Liver (tissue), 9 donors: ENCODE results near the gene CCDC12. TPM values are rescaled to one million over a fixed set of nuclear protein-coding genes. Genes with fewer than 3 reads are reported as not detected.
A peak's percentile ranks its signal among the peaks of the same experiment; 100 is the strongest.

Experiments
- DNase-seq: peaks from one replicate; pipeline ENCODE4 v3.0.0-alpha.2; 2017; ENCODE audit warnings: low spot score
- H3K27ac ChIP-seq, 2 donors: one replicate each; pipeline ENCODE4 v1.7.0; 2013; ENCODE audit warnings: inconsistent platforms in 2 of 2, low read length in 2 of 2, control low read depth in 1 of 2, low read depth in 1 of 2, mild to moderate bottlenecking in 1 of 2
- H3K27me3 ChIP-seq, 4 donors: one replicate each; pipeline versions ENCODE4 v1.6.1 to v1.7.0; 2013; ENCODE audit warnings: low read length in 3 of 4, inconsistent platforms in 1 of 4, mild to moderate bottlenecking in 1 of 4, moderate library complexity in 1 of 4; ENCODE audit not compliant: control insufficient read depth in 4 of 4, insufficient read depth in 4 of 4
- H3K36me3 ChIP-seq, 4 donors: one replicate each; pipeline versions ENCODE4 v1.6.1 to v1.7.0; 2013; ENCODE audit warnings: low read length in 3 of 4, mild to moderate bottlenecking in 3 of 4, low read depth in 1 of 4, moderate library complexity in 1 of 4; ENCODE audit not compliant: control insufficient read depth in 4 of 4, insufficient read depth in 3 of 4
- H3K4me1 ChIP-seq, 4 donors: one replicate each; pipeline versions ENCODE4 v1.6.1 to v1.7.0; 2013; ENCODE audit warnings: low read length in 3 of 4, mild to moderate bottlenecking in 3 of 4, moderate library complexity in 1 of 4; ENCODE audit not compliant: control insufficient read depth in 4 of 4, insufficient read depth in 4 of 4
- H3K4me3 ChIP-seq, 3 donors: one replicate each; pipeline versions ENCODE4 v1.6.1 to v1.7.0; 2013; ENCODE audit warnings: low read length in 3 of 3, control low read depth in 1 of 3, low read depth in 1 of 3, mild to moderate bottlenecking in 1 of 3
- H3K9ac ChIP-seq, 2 donors: one replicate each; pipeline ENCODE4 v1.7.0; 2013; ENCODE audit warnings: low read length in 2 of 2, mild to moderate bottlenecking in 2 of 2, moderate library complexity in 2 of 2, control low read depth in 1 of 2, low read depth in 1 of 2
- H3K9me3 ChIP-seq, 4 donors: one replicate each; pipeline versions ENCODE4 v1.6.1 to v1.7.0; 2013; ENCODE audit warnings: low read length in 3 of 4; ENCODE audit not compliant: control insufficient read depth in 4 of 4
- ATF3 ChIP-seq: IDR thresholded peaks from 2 replicates; pipeline ENCODE4 v1.6.1; 2016; ENCODE audit warnings: antibody characterized with exemption
- CTCF ChIP-seq: fragments of 150-350 bp; IDR thresholded peaks from 2 replicates; pipeline ENCODE4 v1.5.1; 2017; ENCODE audit warnings: improper control_type of control experiment, low read depth, low read length; ENCODE audit not compliant: missing input control
- EGR1 ChIP-seq, 2 donors: IDR thresholded peaks; 2 replicates each; pipeline ENCODE4 v1.6.1; 2016 to 2018; ENCODE audit warnings: antibody characterized with exemption in 2 of 2, low read depth in 2 of 2
- FOXA1 ChIP-seq: IDR thresholded peaks from 2 replicates; pipeline ENCODE4 v1.6.1; 2016; ENCODE audit warnings: antibody characterized with exemption
- FOXA2 ChIP-seq: IDR thresholded peaks from 2 replicates; pipeline ENCODE4 v1.6.1; 2016; ENCODE audit warnings: antibody characterized with exemption
- GABPA ChIP-seq, 2 donors: IDR thresholded peaks in 1 of 2; conservative IDR thresholded peaks in 1 of 2; 2 replicates each; pipeline ENCODE4 v1.6.1; 2016; ENCODE audit warnings: antibody characterized with exemption in 2 of 2, mild to moderate bottlenecking in 1 of 2, moderate library complexity in 1 of 2
- HNF4G ChIP-seq: IDR thresholded peaks from 2 replicates; pipeline ENCODE4 v1.6.1; 2016; ENCODE audit warnings: antibody characterized with exemption
- JUND ChIP-seq, 2 donors: IDR thresholded peaks; 2 replicates each; pipeline ENCODE4 v1.6.1; 2016; ENCODE audit warnings: antibody characterized with exemption in 2 of 2
- MAX ChIP-seq: IDR thresholded peaks from 2 replicates; pipeline ENCODE4 v1.6.1; 2016; ENCODE audit warnings: antibody characterized with exemption
- NR2F2 ChIP-seq: IDR thresholded peaks from 2 replicates; pipeline ENCODE4 v1.6.1; 2016; ENCODE audit warnings: antibody characterized with exemption
- RAD21 ChIP-seq, 2 donors: IDR thresholded peaks; 2 replicates each; pipeline ENCODE4 v1.6.1; 2016; ENCODE audit warnings: antibody characterized with exemption in 2 of 2, mild to moderate bottlenecking in 2 of 2
- REST ChIP-seq: IDR thresholded peaks from 2 replicates; pipeline ENCODE4 v1.6.1; 2016; ENCODE audit warnings: antibody characterized with exemption, mild to moderate bottlenecking
- TAF1 ChIP-seq: conservative IDR thresholded peaks from 2 replicates; pipeline ENCODE4 v1.6.1; 2016; ENCODE audit warnings: antibody characterized with exemption, mild to moderate bottlenecking
- YY1 ChIP-seq: IDR thresholded peaks from 2 replicates; pipeline ENCODE4 v1.6.1; 2016; ENCODE audit warnings: antibody characterized with exemption, mild to moderate bottlenecking
- ZBTB33 ChIP-seq: IDR thresholded peaks from 2 replicates; pipeline ENCODE4 v1.6.1; 2016; ENCODE audit warnings: antibody characterized with exemption
- WGBS: extraction: QIAGEN DNeasy Blood & Tissue Kit; methylation state at CpG from one replicate; pipeline ENCODE4 v1.1.7; 2013; 5-methylcytosine and 5-hydroxymethylcytosine counted together
- polyA plus RNA-seq, 2 donors: library from polyadenylated mRNA; stranded (reverse) in 1 of 2; unstranded in 1 of 2; fragments of 200-250 nt in 1 of 2; fragments of >200 nt in 1 of 2; fragmentation: Nextera tagmentation in 1 of 2; extraction: Ambion mirVana in 1 of 2; gene quantifications; one replicate each; pipeline versions ENCODE4 v1.2.1 to v1.2.3, GENCODE V29; 2013 to 2015
- total RNA-seq, 2 donors: library from RNA; depleted of rRNA; stranded (reverse); fragments of >200 nt; gene quantifications; one replicate each; pipeline ENCODE4 v1.2.3, GENCODE V29; 2014
- donor health status: healthy.
- donor health status: healthy.
- donor health status: healthy.
- donor health status: healthy.
- donor health status: healthy.

The CCDC12 gene
- total and polyA plus RNA-seq, 4 donors, result 8.5 to 35.1 (median 26.6) TPM

- DNase-seq, result no peak
- TF ChIP-seq TAF1 (no peak), ATF3 (no peak), MAX (no peak), JUND (IDR thresholded peaks at IDR 0.05) (no peak), YY1 (no peak), GABPA (IDR thresholded peaks at IDR 0.05 in 1 of 2, conservative IDR thresholded peaks at IDR 0.05 in 1 of 2) (no peak), ZBTB33 (no peak), HNF4G (no peak), FOXA2 (no peak), FOXA1 (no peak), EGR1 (IDR thresholded peaks at IDR 0.05; ENCODE audit: low read depth in 2 of 2) (no peak)
- H3K27ac ChIP-seq, result peak overlapping the region in 1 of 2 donors; percentile 21
- H3K9me3 ChIP-seq, result no peaks in the 10 kb centered on the region
- H3K36me3 ChIP-seq, result no peaks in the 10 kb centered on the region
- peaks cover 0 to 12% (median 2%) of the 10 kb centered on the region in 4 donors for H3K4me1 ChIP-seq
- H3K27me3 ChIP-seq, result no peaks in the 10 kb centered on the region
- no peak overlapping the region for H3K4me3 ChIP-seq
- H3K9ac ChIP-seq, result no peak overlapping the region
- 94% methylated on average over 9 of the region's 9 CpGs for WGBS
These were observed 101.0 kb downstream of the CCDC12 start for GRCh38 chr3:46875560-46875959.

DNA sequence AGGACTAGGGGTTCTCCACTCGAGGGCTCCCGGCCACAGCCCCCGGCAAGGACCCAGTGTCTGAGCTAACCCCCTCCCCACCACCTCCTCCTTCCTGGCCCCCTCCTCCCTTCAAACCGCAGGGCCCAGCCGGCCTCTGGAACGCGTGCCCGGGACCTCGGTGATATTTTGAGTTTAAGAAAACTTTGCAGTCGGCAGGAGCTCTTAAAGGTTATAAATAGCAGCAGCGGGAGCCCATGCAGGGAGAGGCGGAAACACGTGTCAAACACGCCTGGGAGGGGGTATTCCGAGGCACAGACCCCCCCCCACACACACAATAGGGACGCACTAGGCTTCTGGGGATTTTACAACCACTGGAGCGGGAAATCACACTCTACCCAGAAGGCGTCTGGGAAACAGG, 102.1 kb downstream of the CCDC12 start:
- WGBS, result 68% methylated on average over 18 of the region's 18 CpGs
- no peak for DNase-seq
- Histone ChIP-seq H3K27me3 (no peaks in the 10 kb centered on the region), H3K36me3 (no peaks in the 10 kb centered on the region), H3K9ac (no peak overlapping the region), H3K4me1 (peaks cover 0 to 19% (median 5%) of the 10 kb centered on the region in 4 donors), H3K4me3 (no peak overlapping the region), H3K9me3 (no peaks in the 10 kb centered on the region), H3K27ac (peak overlapping the region; percentile 30 to 48)
- TF ChIP-seq GABPA (IDR thresholded peaks at IDR 0.05 in 1 of 2, conservative IDR thresholded peaks at IDR 0.05 in 1 of 2) (no peak), ZBTB33 (no peak), YY1 (no peak), NR2F2 (no peak), EGR1 (IDR thresholded peaks at IDR 0.05; ENCODE audit: low read depth in 2 of 2) (no peak), RAD21 (IDR thresholded peaks at IDR 0.05) (no peak), MAX (no peak), CTCF (no peak), HNF4G (no peak), REST (no peak), JUND (IDR thresholded peaks at IDR 0.05) (no peak)
